Liver (tissue), 2 donors: Measurements from ENCODE around the gene C18orf32.

ENCODE experiments used
- JUND ChIP-seq, 2 donors: IDR thresholded peaks; 2 replicates each; pipeline ENCODE4 v1.6.1; 2016; ENCODE audit warnings: antibody characterized with exemption in 2 of 2
- RAD21 ChIP-seq, 2 donors: IDR thresholded peaks; 2 replicates each; pipeline ENCODE4 v1.6.1; 2016; ENCODE audit warnings: antibody characterized with exemption in 2 of 2, mild to moderate bottlenecking in 2 of 2
- donor health status: healthy.

DNA sequence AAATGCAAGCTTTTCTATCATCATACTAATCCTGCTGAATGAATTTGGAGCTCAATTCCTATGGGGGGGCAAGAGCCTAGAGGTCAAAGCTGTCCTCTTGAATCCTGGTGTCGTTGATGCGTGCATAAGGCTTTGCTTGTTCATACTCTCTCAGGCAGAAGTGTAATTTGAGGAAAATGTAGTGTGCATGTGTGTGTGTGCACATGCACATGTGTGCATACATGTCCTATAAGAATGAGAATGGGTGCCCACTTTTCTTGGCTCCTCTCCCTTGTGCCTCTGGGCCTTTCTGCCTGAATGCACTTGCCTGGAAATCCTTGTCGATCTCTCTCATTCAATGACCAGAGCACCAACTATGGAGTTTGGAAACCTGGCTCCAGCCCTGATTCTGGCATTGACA lies 28.5 kb upstream of the C18orf32 start:
- no peak for TF ChIP-seq JUND (IDR thresholded peaks at IDR 0.05)
- no peak for TF ChIP-seq RAD21 (IDR thresholded peaks at IDR 0.05)
